HCT116 (cell line): ENCODE data around the gene ZNF414. TPM values are rescaled to one million over a fixed set of nuclear protein-coding genes. Genes with fewer than 3 reads are reported as not detected.

Source experiments
- ATAC-seq: fragments of 200-7000 bp; cut with Tn5 transposase; 2 replicates; pipeline ENCODE4 v1.9.1; 2020; ENCODE audit warnings: mild to moderate bottlenecking, moderate library complexity
- BruUV-seq: library from RNA; stranded (reverse); fragments of 400-500 nt; replicated peaks from 2 replicates; lab custom pipeline; 2021; lab: Mats Ljungman, UMichigan
- CTCF ChIA-PET: fragments of 300-600 bp; sonication (Branson Sonifier 250); formaldehyde crosslinking; loops from one replicate; lab custom pipeline; 2021; ENCODE audit warnings: antibody characterized with exemption; lab: Charles Lee
- POLR2A ChIA-PET: fragments of 300-600, 350-600 bp; sonication (Branson Sonifier 250); formaldehyde crosslinking; loops from one replicate; lab custom pipeline; 2021; ENCODE audit warnings: antibody characterized with exemption; lab: Charles Lee
- RAD21 ChIA-PET, 2 experiments: fragments of 300-600 bp; sonication (Branson Sonifier 250); formaldehyde crosslinking; loops; one replicate each; lab custom pipeline; 2023; ENCODE audit warnings: low total read pairs in 2 of 2; ENCODE audit not compliant: uncharacterized antibody in 2 of 2, unreplicated experiment in 2 of 2, low non-redundant PET in 1 of 2; lab: Charles Lee
- DNase-seq: peaks from one replicate; pipeline ENCODE4 v3.0.0-alpha.2; 2010; ENCODE audit warnings: low read depth, low spot score
- H2AFZ ChIP-seq: fragments of 200-600 bp; shearing (Covaris generic), sonication (generic); 2 replicates; pipeline ENCODE4 v1.6.1; 2017; ENCODE audit warnings: low read depth, mixed run types, mixed read lengths, antibody characterized with exemption, low read length; ENCODE audit not compliant: poor library complexity, severe bottlenecking
- H3K27ac ChIP-seq: 2 replicates; pipeline ENCODE4 v1.5.1; 2012; ENCODE audit warnings: low read depth, low read length
- H3K27me3 ChIP-seq: fragments of 200-600 bp; sonication (generic); 2 replicates; pipeline ENCODE4 v1.6.1; 2016; ENCODE audit warnings: mixed run types, low read length, mixed read lengths; ENCODE audit not compliant: insufficient read depth
- H3K36me3 ChIP-seq, 2 experiments: fragments of 200-500 bp in 1 of 2; fragments of 200-600 bp in 1 of 2; sonication (Bioruptor generic) in 1 of 2; sonication (generic) in 1 of 2; 2 replicates each; pipeline versions ENCODE4 v1.5.1 to v1.6.1; 2014 to 2016; ENCODE audit warnings: low read length in 2 of 2, inconsistent platforms in 1 of 2, mixed read lengths in 1 of 2, mixed run types in 1 of 2; ENCODE audit not compliant: insufficient read depth in 2 of 2, control insufficient read depth in 1 of 2
- H3K4me1 ChIP-seq, 2 experiments: fragments of 200-600 bp in 1 of 2; sonication (generic) in 1 of 2; 2 replicates each; pipeline versions ENCODE4 v1.5.1 to v1.6.1; 2012 to 2017; ENCODE audit warnings: low read length in 2 of 2, inconsistent platforms in 1 of 2, mild to moderate bottlenecking in 1 of 2, mixed read lengths in 1 of 2, mixed run types in 1 of 2, moderate library complexity in 1 of 2; ENCODE audit not compliant: insufficient read depth in 2 of 2, control insufficient read depth in 1 of 2
- H3K4me2 ChIP-seq: fragments of 200-600 bp; sonication (generic); 2 replicates; pipeline ENCODE4 v1.6.1; 2017; ENCODE audit warnings: mixed run types, low read length, mixed read lengths
- H3K4me3 ChIP-seq, 2 experiments: fragments of 200-600 bp in 1 of 2; sonication (generic) in 1 of 2; replicated peaks in 1 of 2; 2 replicates each; pipeline ENCODE4 v1.5.1; 2011 to 2016; ENCODE audit warnings: low read length in 2 of 2, control low read depth in 1 of 2, low read depth in 1 of 2, mild to moderate bottlenecking in 1 of 2, mixed read lengths in 1 of 2, mixed run types in 1 of 2
- H3K79me2 ChIP-seq: fragments of 200-600 bp; sonication (generic); 2 replicates; pipeline ENCODE4 v1.6.1; 2017; ENCODE audit warnings: mild to moderate bottlenecking, mixed run types, low read length, moderate library complexity, mixed read lengths; ENCODE audit not compliant: insufficient read depth
- H3K9ac ChIP-seq: fragments of 200-600 bp; sonication (generic); 2 replicates; pipeline ENCODE4 v1.6.1; 2016; ENCODE audit warnings: low read length, mixed read lengths
- H3K9me2 ChIP-seq: fragments of 200-600 bp; sonication (generic), shearing (Covaris generic); 2 replicates; pipeline ENCODE4 v1.6.1; 2017; ENCODE audit warnings: mixed run types, mild to moderate bottlenecking, moderate library complexity; ENCODE audit not compliant: insufficient read depth
- H3K9me3 ChIP-seq, 2 experiments: fragments of 200-500 bp in 1 of 2; fragments of 200-600 bp in 1 of 2; sonication (Bioruptor generic) in 1 of 2; sonication (generic) in 1 of 2; 2 replicates each; pipeline ENCODE4 v1.6.1; 2014 to 2017; ENCODE audit warnings: low read length in 2 of 2, mixed read lengths in 2 of 2, inconsistent platforms in 1 of 2, low read depth in 1 of 2, mild to moderate bottlenecking in 1 of 2, mixed run types in 1 of 2, moderate library complexity in 1 of 2; ENCODE audit not compliant: control insufficient read depth in 1 of 2, insufficient read depth in 1 of 2
- H4K20me1 ChIP-seq: fragments of 200-600 bp; sonication (generic), shearing (Covaris generic); 2 replicates; pipeline ENCODE4 v1.6.1; 2017; ENCODE audit warnings: mixed run types, mild to moderate bottlenecking, moderate library complexity; ENCODE audit not compliant: insufficient read depth
- CEBPB ChIP-seq: IDR thresholded peaks from 2 replicates; pipeline ENCODE4 v1.6.1; 2012; ENCODE audit warnings: low read depth
- EGR1 ChIP-seq: IDR thresholded peaks from 2 replicates; pipeline ENCODE4 v1.6.1; 2012; ENCODE audit warnings: low read depth
- SP1 ChIP-seq: IDR thresholded peaks from 2 replicates; pipeline ENCODE4 v1.6.1; 2012; ENCODE audit warnings: low read depth
- TCF7L2 ChIP-seq: IDR thresholded peaks from 2 replicates; pipeline ENCODE4 v1.7.0; 2011; ENCODE audit warnings: borderline replicate concordance, inconsistent platforms; ENCODE audit not compliant: insufficient read depth, insufficient read length; ENCODE audit errors: extremely low read depth
- intact Hi-C: fragments of 100-400 bp; cut with micrococcal nuclease; formaldehyde crosslinking; loops from 2 replicates; pipeline ENCODE4 v1.10.0; 2022
- total RNA-seq: library from RNA; stranded (reverse); gene quantifications from one replicate; pipeline ENCODE4 v1.2.1, GENCODE V29; 2021; ENCODE audit not compliant: unreplicated experiment
- TF ChIP-seq, protein P1 (sequence below), 3 experiments: fragments of 200-600 bp in 1 of 3; sonication (generic) in 1 of 3; IDR thresholded peaks in 2 of 3; conservative IDR thresholded peaks in 1 of 3; 2 replicates each; pipeline ENCODE4 v1.5.1; 2012 to 2017; ENCODE audit warnings: low read depth in 2 of 3, low read length in 2 of 3, antibody characterized with exemption in 1 of 3, borderline replicate concordance in 1 of 3, control low read depth in 1 of 3, mild to moderate bottlenecking in 1 of 3, mixed read lengths in 1 of 3, mixed run types in 1 of 3, moderate library complexity in 1 of 3; ENCODE audit not compliant: insufficient read depth in 1 of 3
- TF ChIP-seq, protein P2 (sequence below): IDR thresholded peaks from 2 replicates; pipeline ENCODE4 v1.6.1; 2011; ENCODE audit warnings: mild to moderate bottlenecking, low read length, moderate library complexity; ENCODE audit not compliant: insufficient replicate concordance; ENCODE audit errors: extremely low read depth
- TF ChIP-seq, protein P3 (sequence below): IDR thresholded peaks from 2 replicates; pipeline ENCODE4 v1.6.1; 2012

ZNF414 gene
- total RNA-seq, 1 experiment from 2014 or later = 31.9 TPM

DNA sequence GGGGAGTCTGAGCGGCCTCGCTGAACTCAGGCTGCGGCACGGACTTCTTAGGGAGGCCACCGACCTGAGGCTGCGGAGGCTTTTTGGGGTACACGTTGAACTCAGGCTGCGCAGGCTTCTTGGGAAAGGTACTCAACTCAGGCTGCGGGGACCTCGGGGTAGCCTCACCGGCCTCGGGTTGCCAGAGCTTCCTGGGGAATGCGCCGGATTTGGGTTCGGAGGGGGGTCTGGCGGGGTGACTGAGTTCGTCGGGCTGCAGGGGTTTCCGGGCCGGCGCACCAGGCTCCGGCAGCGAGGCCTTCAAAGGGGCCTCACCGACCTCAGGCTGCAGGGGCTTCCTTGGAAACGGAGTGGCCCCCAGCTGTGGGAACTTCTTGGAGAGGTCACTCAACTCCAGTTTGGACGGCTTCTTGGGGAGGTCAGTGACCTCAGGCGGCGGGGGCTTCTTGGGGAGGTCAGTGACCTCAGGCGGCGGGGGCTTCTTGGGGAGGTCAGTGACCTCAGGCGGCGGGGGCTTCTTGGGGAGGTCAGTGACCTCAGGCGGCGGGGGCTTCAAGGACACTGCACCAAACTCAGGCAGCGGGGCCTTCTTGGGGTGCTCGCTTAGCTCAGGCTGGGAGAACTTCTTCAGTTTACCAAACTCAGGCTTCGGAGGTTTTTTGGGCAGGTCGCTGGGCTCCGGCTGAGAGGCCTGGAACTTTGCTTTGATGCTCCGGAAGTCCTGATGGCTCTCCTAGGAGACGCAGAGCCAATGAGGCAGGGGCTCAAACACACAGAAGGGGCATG, 14.7 kb downstream of the ZNF414 start:
- Histone ChIP-seq H4K20me1 (no peaks in the 10 kb centered on the region), H3K4me1 (peaks cover 0 to 3% of the 10 kb centered on the region in 2 experiments; a peak in 1 of 4 replicates), H3K4me3 (no peak overlapping the region), H3K79me2 (no peaks in the 10 kb centered on the region), H3K9me3 (no peaks in the 10 kb centered on the region), H3K27ac (no peak overlapping the region), H2AFZ (no peak overlapping the region), H3K9ac (no peak overlapping the region), H3K4me2 (no peak overlapping the region), H3K27me3 (no peaks in the 10 kb centered on the region), H3K36me3 (no peaks in the 10 kb centered on the region), H3K9me2 (no peaks in the 10 kb centered on the region)
- POLR2A ChIA-PET = no interaction called here
- RAD21 ChIA-PET = no interaction called here
- DNase-seq = no peak
- no TSS peak for BruUV-seq
- TF ChIP-seq, protein P1, sequence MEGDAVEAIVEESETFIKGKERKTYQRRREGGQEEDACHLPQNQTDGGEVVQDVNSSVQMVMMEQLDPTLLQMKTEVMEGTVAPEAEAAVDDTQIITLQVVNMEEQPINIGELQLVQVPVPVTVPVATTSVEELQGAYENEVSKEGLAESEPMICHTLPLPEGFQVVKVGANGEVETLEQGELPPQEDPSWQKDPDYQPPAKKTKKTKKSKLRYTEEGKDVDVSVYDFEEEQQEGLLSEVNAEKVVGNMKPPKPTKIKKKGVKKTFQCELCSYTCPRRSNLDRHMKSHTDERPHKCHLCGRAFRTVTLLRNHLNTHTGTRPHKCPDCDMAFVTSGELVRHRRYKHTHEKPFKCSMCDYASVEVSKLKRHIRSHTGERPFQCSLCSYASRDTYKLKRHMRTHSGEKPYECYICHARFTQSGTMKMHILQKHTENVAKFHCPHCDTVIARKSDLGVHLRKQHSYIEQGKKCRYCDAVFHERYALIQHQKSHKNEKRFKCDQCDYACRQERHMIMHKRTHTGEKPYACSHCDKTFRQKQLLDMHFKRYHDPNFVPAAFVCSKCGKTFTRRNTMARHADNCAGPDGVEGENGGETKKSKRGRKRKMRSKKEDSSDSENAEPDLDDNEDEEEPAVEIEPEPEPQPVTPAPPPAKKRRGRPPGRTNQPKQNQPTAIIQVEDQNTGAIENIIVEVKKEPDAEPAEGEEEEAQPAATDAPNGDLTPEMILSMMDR (IDR thresholded peaks at IDR 0.05 in 2 of 3, conservative IDR thresholded peaks at IDR 0.05 in 1 of 3; ENCODE audit: borderline replicate concordance in 1 of 3, insufficient read depth in 1 of 3, low read depth in 2 of 3, low read length in 2 of 3) = no peak
- TF ChIP-seq, protein P2, sequence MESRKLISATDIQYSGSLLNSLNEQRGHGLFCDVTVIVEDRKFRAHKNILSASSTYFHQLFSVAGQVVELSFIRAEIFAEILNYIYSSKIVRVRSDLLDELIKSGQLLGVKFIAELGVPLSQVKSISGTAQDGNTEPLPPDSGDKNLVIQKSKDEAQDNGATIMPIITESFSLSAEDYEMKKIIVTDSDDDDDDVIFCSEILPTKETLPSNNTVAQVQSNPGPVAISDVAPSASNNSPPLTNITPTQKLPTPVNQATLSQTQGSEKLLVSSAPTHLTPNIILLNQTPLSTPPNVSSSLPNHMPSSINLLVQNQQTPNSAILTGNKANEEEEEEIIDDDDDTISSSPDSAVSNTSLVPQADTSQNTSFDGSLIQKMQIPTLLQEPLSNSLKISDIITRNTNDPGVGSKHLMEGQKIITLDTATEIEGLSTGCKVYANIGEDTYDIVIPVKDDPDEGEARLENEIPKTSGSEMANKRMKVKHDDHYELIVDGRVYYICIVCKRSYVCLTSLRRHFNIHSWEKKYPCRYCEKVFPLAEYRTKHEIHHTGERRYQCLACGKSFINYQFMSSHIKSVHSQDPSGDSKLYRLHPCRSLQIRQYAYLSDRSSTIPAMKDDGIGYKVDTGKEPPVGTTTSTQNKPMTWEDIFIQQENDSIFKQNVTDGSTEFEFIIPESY = no peak
- no peak for TF ChIP-seq EGR1
- TF ChIP-seq TCF7L2 = no peak
- TF ChIP-seq, protein P3, sequence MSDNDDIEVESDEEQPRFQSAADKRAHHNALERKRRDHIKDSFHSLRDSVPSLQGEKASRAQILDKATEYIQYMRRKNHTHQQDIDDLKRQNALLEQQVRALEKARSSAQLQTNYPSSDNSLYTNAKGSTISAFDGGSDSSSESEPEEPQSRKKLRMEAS = no peak
- TF ChIP-seq CEBPB = no peak
- no peak for TF ChIP-seq SP1
- intact Hi-C loops = no loop called here
- CTCF ChIA-PET = no interaction called here
- no peak for ATAC-seq
